Ishikawa (cell line): ENCODE data around the gene SLC35F6.

Experiments
- CEBPB ChIP-seq: IDR thresholded peaks from 2 replicates; pipeline ENCODE4 v1.6.1; 2012
- CREB1 ChIP-seq: IDR thresholded peaks from 2 replicates; pipeline ENCODE4 v1.6.1; 2012; ENCODE audit warnings: low read depth
- EGR1 ChIP-seq: IDR thresholded peaks from 2 replicates; pipeline ENCODE4 v1.6.1; 2012
- EP300 ChIP-seq: IDR thresholded peaks from 2 replicates; pipeline ENCODE4 v1.6.1; 2012; ENCODE audit warnings: borderline replicate concordance
- FOXM1 ChIP-seq: IDR thresholded peaks from 2 replicates; pipeline ENCODE4 v1.6.1; 2012; ENCODE audit warnings: low read depth, borderline replicate concordance
- MAX ChIP-seq: IDR thresholded peaks from 2 replicates; pipeline ENCODE4 v1.6.1; 2012
- NFIC ChIP-seq: IDR thresholded peaks from 2 replicates; pipeline ENCODE4 v1.6.1; 2012
- RAD21 ChIP-seq: IDR thresholded peaks from 2 replicates; pipeline ENCODE4 v1.6.1; 2012; ENCODE audit warnings: low read depth
- REST ChIP-seq: IDR thresholded peaks from 2 replicates; pipeline ENCODE4 v1.6.1; 2012; ENCODE audit warnings: low read depth, mild to moderate bottlenecking
- TAF1 ChIP-seq: IDR thresholded peaks from 2 replicates; pipeline ENCODE4 v1.6.1; 2012; ENCODE audit warnings: low read depth, mild to moderate bottlenecking
- TCF12 ChIP-seq: IDR thresholded peaks from 2 replicates; pipeline ENCODE4 v1.6.1; 2012; ENCODE audit warnings: low read depth
- TEAD4 ChIP-seq: IDR thresholded peaks from 2 replicates; pipeline ENCODE4 v1.6.1; 2012
- USF1 ChIP-seq: IDR thresholded peaks from 2 replicates; pipeline ENCODE4 v1.6.1; 2012
- YY1 ChIP-seq: IDR thresholded peaks from 2 replicates; pipeline ENCODE4 v1.6.1; 2012; ENCODE audit warnings: low read depth
- ZBTB7A ChIP-seq: IDR thresholded peaks from 2 replicates; pipeline ENCODE4 v1.6.1; 2012; ENCODE audit warnings: low read depth

SLC35F6 gene

GRCh38 chr2:26807788-26808460 is 43.8 kb downstream of the SLC35F6 start:
- TF ChIP-seq FOXM1 (no peak), TEAD4 (no peak), USF1 (no peak), REST (no peak), CEBPB (no peak), ZBTB7A (no peak), MAX (no peak)

GRCh38 chr2:26809211-26809610 is 45.1 kb downstream of the SLC35F6 start:
- TF ChIP-seq FOXM1 (no peak), USF1 (no peak), TCF12 (no peak), CEBPB (no peak), REST (no peak), TEAD4 (no peak), YY1 (no peak), ZBTB7A (no peak), MAX (no peak), TAF1 (no peak), RAD21 (no peak), EGR1 (no peak), EP300 (no peak), CREB1 (no peak), NFIC (no peak)

GRCh38 chr2:26809876-26810577 is 45.9 kb downstream of the SLC35F6 start:
- TF ChIP-seq CEBPB (no peak), EP300 (no peak), RAD21 (no peak), TAF1 (no peak)

GRCh38 chr2:26811261-26811660 is 47.2 kb downstream of the SLC35F6 start:
- no peak for TF ChIP-seq NFIC
- no peak for TF ChIP-seq TEAD4
- TF ChIP-seq ZBTB7A: no peak
- TF ChIP-seq YY1: no peak
- no peak for TF ChIP-seq MAX

- TF ChIP-seq CEBPB (no peak), FOXM1 (no peak), EGR1 (no peak), EP300 (no peak), CREB1 (no peak), USF1 (no peak), ZBTB7A (no peak), TEAD4 (no peak)
These were observed 48.0 kb downstream of the SLC35F6 start for GRCh38 chr2:26811791-26812694.
